Measurements from ENCODE around the gene STIMATE. TPM values are rescaled to one million over a fixed set of nuclear protein-coding genes. Genes with fewer than 3 reads are reported as not detected.

STIMATE gene
- total RNA-seq, 3 donors from 2014 or later (not counting 1 experiment from before 2014, with no cell fraction given), result 24.6 to 35.0 (median 33.1) TPM

GRCh38 chr3:52845157-52845556 lies 52.2 kb downstream of the STIMATE start:
- H3K4me1 ChIP-seq (ENCODE audit: control insufficient read depth, insufficient read depth, low read length), result peaks cover 21% of the 10 kb centered on the region
- DNase-seq (no peak), ATAC-seq (no peak)
- H3K27me3 ChIP-seq (ENCODE audit: control insufficient read depth, insufficient read depth, low read length), result no peaks in the 10 kb centered on the region
- H3K27ac ChIP-seq (ENCODE audit: low read length), result no peak overlapping the region
- no peaks in the 10 kb centered on the region for H3K9me3 ChIP-seq (ENCODE audit: control insufficient read depth, insufficient read depth, low read length)
- intact Hi-C loops (cut with micrococcal nuclease), result loop anchor here (10.0 kb wide), 1 partner anchor 90 kb away; no protein-coding TSS in a partner anchor
- no peak overlapping the region for H3K4me3 Mint-ChIP-seq
- peaks cover 38% of the 10 kb centered on the region for H3K36me3 ChIP-seq (ENCODE audit: control insufficient read depth, insufficient read depth, low read length)
- WGBS (ENCODE audit: insufficient coverage), result 77% methylated on average over 5 of the region's 6 CpGs
- H3K36me3 Mint-ChIP-seq, result peaks cover 9% of the 10 kb centered on the region
- no peak for TF ChIP-seq CTCF (IDR thresholded peaks at IDR 0.05)
- no peak overlapping the region for H3K27ac Mint-ChIP-seq
- H3K27me3 Mint-ChIP-seq (ENCODE audit: low read depth in 2 of 2), result no peaks in the 10 kb centered on the region
- peaks cover 13 to 27% of the 10 kb centered on the region in 2 donors for H3K4me1 Mint-ChIP-seq
- no peaks in the 10 kb centered on the region for H3K9me3 Mint-ChIP-seq
- H3K4me3 ChIP-seq (ENCODE audit: low read length), result no peak overlapping the region

DNA sequence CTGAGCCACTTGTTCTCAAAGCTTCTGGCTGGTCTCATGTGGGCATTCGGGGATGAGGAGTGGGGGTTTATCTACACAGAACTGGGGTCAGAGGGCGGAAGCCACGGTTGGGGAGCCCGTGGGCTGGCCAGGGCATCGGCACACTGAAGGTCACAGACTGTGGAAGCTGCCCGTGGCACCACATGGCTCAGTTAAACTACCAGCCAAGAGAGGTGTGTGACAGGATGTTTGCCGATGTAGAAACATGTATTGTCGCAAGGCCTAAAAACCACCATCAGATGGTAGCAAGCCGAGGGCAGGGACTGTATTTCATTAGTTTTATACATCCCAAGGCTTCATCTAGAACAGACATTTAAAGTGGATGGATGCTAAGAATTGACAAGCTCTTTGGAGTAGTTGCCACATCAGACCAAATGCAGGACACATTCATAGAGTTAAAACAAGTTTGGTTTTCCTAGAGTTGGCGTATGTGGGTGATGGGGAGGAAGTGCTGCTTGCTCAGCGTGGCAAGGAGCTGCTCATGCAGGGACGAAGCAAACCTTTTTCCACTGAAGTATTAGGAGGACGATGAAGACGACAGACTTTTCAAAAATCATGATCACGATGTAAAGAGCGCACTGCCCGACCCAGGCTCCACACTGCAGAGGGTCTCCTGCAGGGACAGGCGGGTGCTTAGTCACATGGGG lies 52.9 kb downstream of the STIMATE start:
- H3K4me3 Mint-ChIP-seq, result no peak overlapping the region
- no peak overlapping the region for H3K27ac ChIP-seq (ENCODE audit: low read length)
- H3K4me3 ChIP-seq (ENCODE audit: low read length), result no peak overlapping the region
- H3K4me1 Mint-ChIP-seq, result peaks cover 20 to 34% of the 10 kb centered on the region in 2 donors
- 93% methylated on average over 18 of the region's 18 CpGs for WGBS (ENCODE audit: insufficient coverage)
- H3K36me3 Mint-ChIP-seq, result peaks cover 9% of the 10 kb centered on the region
- H3K27me3 ChIP-seq (ENCODE audit: control insufficient read depth, insufficient read depth, low read length), result no peaks in the 10 kb centered on the region
- TF ChIP-seq CTCF (IDR thresholded peaks at IDR 0.05), result no peak
- H3K27me3 Mint-ChIP-seq (ENCODE audit: low read depth in 2 of 2), result no peaks in the 10 kb centered on the region
- intact Hi-C loops (cut with micrococcal nuclease), result loop anchor here (10.0 kb wide), 1 partner anchor 90 kb away; no protein-coding TSS in a partner anchor
- peaks cover 36% of the 10 kb centered on the region for H3K36me3 ChIP-seq (ENCODE audit: control insufficient read depth, insufficient read depth, low read length)
- no peak overlapping the region for H3K27ac Mint-ChIP-seq
- no peak for DNase-seq
- H3K9me3 ChIP-seq (ENCODE audit: control insufficient read depth, insufficient read depth, low read length), result no peaks in the 10 kb centered on the region
- no peak for ATAC-seq
- no peaks in the 10 kb centered on the region for H3K9me3 Mint-ChIP-seq
- peaks cover 28% of the 10 kb centered on the region for H3K4me1 ChIP-seq (ENCODE audit: control insufficient read depth, insufficient read depth, low read length)

GRCh38 chr3:52843881-52844280 lies 53.5 kb downstream of the STIMATE start:
- H3K27me3 ChIP-seq (ENCODE audit: control insufficient read depth, insufficient read depth, low read length), result no peaks in the 10 kb centered on the region
- Mint-ChIP-seq H3K9me3 (no peaks in the 10 kb centered on the region), H3K4me1 (peaks cover 26 to 40% of the 10 kb centered on the region in 2 donors), H3K27ac (no peak overlapping the region), H3K27me3 (ENCODE audit: low read depth in 2 of 2) (no peaks in the 10 kb centered on the region), H3K4me3 (no peak overlapping the region), H3K36me3 (peaks cover 9% of the 10 kb centered on the region)
- peaks cover 34% of the 10 kb centered on the region for H3K4me1 ChIP-seq (ENCODE audit: control insufficient read depth, insufficient read depth, low read length)
- TF ChIP-seq CTCF (IDR thresholded peaks at IDR 0.05), result no peak
- no peak overlapping the region for H3K27ac ChIP-seq (ENCODE audit: low read length)
- 93% methylated on average over 2 of the region's 2 CpGs for WGBS (ENCODE audit: insufficient coverage)
- H3K9me3 ChIP-seq (ENCODE audit: control insufficient read depth, insufficient read depth, low read length), result no peaks in the 10 kb centered on the region
- H3K4me3 ChIP-seq (ENCODE audit: low read length), result no peak overlapping the region
- intact Hi-C loops (cut with micrococcal nuclease), result loop anchor here (10.0 kb wide), 1 partner anchor 91 kb away; no protein-coding TSS in a partner anchor
- DNase-seq, result no peak
- no peak for ATAC-seq
- peaks cover 30% of the 10 kb centered on the region for H3K36me3 ChIP-seq (ENCODE audit: control insufficient read depth, insufficient read depth, low read length)

Data from natural killer cell (primary cell).